ENCODE measurements around the gene PHTF2. TPM values are rescaled to one million over a fixed set of nuclear protein-coding genes. Genes with fewer than 3 reads are reported as not detected.

Gene PHTF2
- total and polyA plus RNA-seq, 2 of the 4 experiments (the other 2 are of a cell fraction) = 28.3 to 69.9 TPM

DNA sequence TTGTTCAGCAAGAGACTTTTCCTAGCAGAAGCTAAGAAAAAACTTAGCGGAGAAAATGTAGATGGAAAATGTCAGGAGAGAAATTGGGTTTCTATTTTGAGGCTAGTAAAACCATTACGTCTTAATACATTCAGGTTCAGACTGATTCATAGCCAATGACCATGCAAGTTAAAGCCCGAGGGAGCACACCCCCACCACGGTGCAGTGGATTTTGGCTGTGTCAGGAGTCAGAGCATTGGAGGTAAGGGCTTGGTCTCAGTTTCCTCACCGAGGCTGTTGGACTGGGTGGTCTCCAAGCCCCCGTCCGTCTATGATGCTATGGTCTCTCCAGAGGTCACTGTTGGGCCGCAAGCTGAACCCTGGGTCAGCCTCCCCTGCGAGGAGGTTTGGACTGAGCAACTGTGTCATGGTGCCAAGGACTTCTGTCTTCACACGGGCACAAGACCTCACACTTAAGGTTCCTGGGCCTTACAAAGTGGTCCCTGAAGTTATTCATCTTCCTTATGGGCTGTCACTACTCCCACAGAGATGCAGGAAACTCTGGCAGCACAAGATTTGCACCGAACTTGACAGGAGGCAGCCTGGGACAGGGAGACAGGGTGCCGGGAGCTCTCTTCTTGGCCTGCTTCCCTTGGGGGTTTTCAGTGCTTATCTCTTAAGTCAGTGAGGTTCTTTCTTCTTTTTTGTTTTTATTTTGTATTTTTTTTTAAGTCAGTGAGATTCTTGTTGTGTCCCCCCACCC, 186.8 kb downstream of the PHTF2 start (continued):
- no peak for TF ChIP-seq SMC3 (IDR thresholded peaks at IDR 0.05; ENCODE audit: low read depth, low read length)

DNA sequence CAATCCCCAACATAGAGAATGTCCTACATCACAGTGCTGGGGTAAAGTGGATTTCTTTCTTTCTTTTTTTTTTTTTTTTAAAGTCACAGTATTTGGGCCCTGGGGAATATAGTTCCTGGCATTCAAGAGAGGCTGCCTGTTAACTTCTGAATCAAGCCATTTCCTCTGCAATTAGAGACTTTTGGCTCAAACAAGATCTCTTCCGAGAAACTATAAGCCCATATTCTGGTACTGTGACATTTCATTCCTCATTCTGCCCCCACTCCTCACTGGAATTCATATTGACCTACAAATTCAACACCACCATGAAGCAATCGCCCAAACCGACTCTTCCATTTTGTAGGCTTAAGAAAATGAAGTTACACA, 187.4 kb downstream of the PHTF2 start:
- Histone ChIP-seq H3K14ac (replicated peaks; ENCODE audit: low read depth, low read length) (no peak overlapping the region), H3K9ac (ENCODE audit: low read depth, low read length) (no peak overlapping the region), H4K20me1 (ENCODE audit: insufficient read depth, low read length) (no peaks in the 10 kb centered on the region), H3K36me3 (ENCODE audit: control insufficient read depth, insufficient read depth, low read length) (no peaks in the 10 kb centered on the region), H3K9me3 (ENCODE audit: control insufficient read depth, insufficient read depth, low read length) (no peaks in the 10 kb centered on the region), H3K4me1 (ENCODE audit: control insufficient read depth, insufficient read depth, low read length) (no peaks in the 10 kb centered on the region), H3K27ac (ENCODE audit: insufficient read depth, low read length) (no peak overlapping the region), H4K8ac (ENCODE audit: low read depth in 2 of 2, low read length in 2 of 2) (no peak overlapping the region), H3K23ac (ENCODE audit: low read depth, low read length) (no peak overlapping the region), H2BK20ac (ENCODE audit: low read depth, low read length) (no peak overlapping the region), H3K4me3 (ENCODE audit: insufficient read depth, low read depth, low read length) (no peak overlapping the region), H2BK5ac (ENCODE audit: low read depth, low read length, poor library complexity, severe bottlenecking) (no peak overlapping the region), H3K56ac (ENCODE audit: extremely low read depth, insufficient read depth, low read length) (no peak overlapping the region), H2AFZ (replicated peaks; ENCODE audit: low read length, poor library complexity) (no peak overlapping the region), H3K18ac (ENCODE audit: low read depth, low read length) (no peak overlapping the region), H3K79me1 (ENCODE audit: low read depth in 1 of 2, low read length in 2 of 2) (no peaks in the 10 kb centered on the region), H3K4ac (ENCODE audit: low read depth, low read length) (no peak overlapping the region), H4K91ac (ENCODE audit: insufficient read depth, low read depth, low read length) (no peak overlapping the region), H2BK15ac (ENCODE audit: low read depth, low read length) (no peak overlapping the region), H3K27me3 (ENCODE audit: control insufficient read depth, insufficient read depth, low read length) (no peaks in the 10 kb centered on the region), H2AK5ac (ENCODE audit: low read depth, low read length) (no peak overlapping the region), H3K9me1 (ENCODE audit: insufficient read depth, low read length) (no peaks in the 10 kb centered on the region), H4K5ac (ENCODE audit: low read depth, low read length) (no peak overlapping the region), H3K4me2 (ENCODE audit: low read depth, low read length) (no peak overlapping the region), H2AK9ac (replicated peaks; ENCODE audit: low read depth, low read length, poor library complexity) (no peak overlapping the region), H2BK120ac (ENCODE audit: low read depth, low read length) (no peak overlapping the region)
- WGBS, 2 experiments (ENCODE audit: extremely low coverage in 2 of 2, insufficient read length in 1 of 2) = no CpG with 5 or more reads among the region's 3 CpGs
- dilution Hi-C loops (cut with HindIII; ENCODE audit: low sequenced_read_pairs, unreplicated experiment) (no loop called here), in situ Hi-C loops (cut with MboI; ENCODE audit: low sequenced_read_pairs) (no loop called here), intact Hi-C loops (cut with micrococcal nuclease) (no loop called here)
- no peak for DNase-seq
- ChIA-PET CTCF (interaction anchor here (0.7 kb wide), 1 partner anchor 157 kb away, joined by 3 read pairs; no protein-coding TSS in a partner anchor), POLR2A (ENCODE audit: unreplicated experiment) (no interaction called here)
- no peak for ATAC-seq (ENCODE audit: low read depth)
- no TSS peak for BruUV-seq (replicated peaks)
- TF ChIP-seq FOS (IDR thresholded peaks at IDR 0.05; ENCODE audit: low read depth, low read length) = no peak
- TF ChIP-seq, protein P1, sequence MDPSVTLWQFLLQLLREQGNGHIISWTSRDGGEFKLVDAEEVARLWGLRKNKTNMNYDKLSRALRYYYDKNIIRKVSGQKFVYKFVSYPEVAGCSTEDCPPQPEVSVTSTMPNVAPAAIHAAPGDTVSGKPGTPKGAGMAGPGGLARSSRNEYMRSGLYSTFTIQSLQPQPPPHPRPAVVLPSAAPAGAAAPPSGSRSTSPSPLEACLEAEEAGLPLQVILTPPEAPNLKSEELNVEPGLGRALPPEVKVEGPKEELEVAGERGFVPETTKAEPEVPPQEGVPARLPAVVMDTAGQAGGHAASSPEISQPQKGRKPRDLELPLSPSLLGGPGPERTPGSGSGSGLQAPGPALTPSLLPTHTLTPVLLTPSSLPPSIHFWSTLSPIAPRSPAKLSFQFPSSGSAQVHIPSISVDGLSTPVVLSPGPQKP (IDR thresholded peaks at IDR 0.05; ENCODE audit: borderline replicate concordance, low read depth, low read length) = no peak
- TF ChIP-seq MAZ (IDR thresholded peaks at IDR 0.05; ENCODE audit: borderline replicate concordance, low read depth, low read length) = no peak
- no peak for TF ChIP-seq RFX5 (IDR thresholded peaks at IDR 0.05; ENCODE audit: low read depth, low read length)
- TF ChIP-seq NFE2L2 (IDR thresholded peaks at IDR 0.05; ENCODE audit: low read depth, low read length) = no peak
- TF ChIP-seq POLR2A (IDR thresholded peaks at IDR 0.05; ENCODE audit: low read depth, low read length) = no peak
- no peak for TF ChIP-seq CEBPB (IDR thresholded peaks at IDR 0.05; ENCODE audit: low read depth, low read length)
- no peak for TF ChIP-seq CHD1 (IDR thresholded peaks at IDR 0.05; ENCODE audit: low read depth, low read length)
- no peak for TF ChIP-seq MAFK (IDR thresholded peaks at IDR 0.05; ENCODE audit: low read depth, low read length)
- no peak for TF ChIP-seq BHLHE40 (IDR thresholded peaks at IDR 0.05; ENCODE audit: low read depth, low read length)
- no peak for TF ChIP-seq RCOR1 (IDR thresholded peaks at IDR 0.05; ENCODE audit: insufficient replicate concordance, low read length)
- no peak for TF ChIP-seq RAD21 (IDR thresholded peaks at IDR 0.05; ENCODE audit: low read length)
- TF ChIP-seq, protein P2, sequence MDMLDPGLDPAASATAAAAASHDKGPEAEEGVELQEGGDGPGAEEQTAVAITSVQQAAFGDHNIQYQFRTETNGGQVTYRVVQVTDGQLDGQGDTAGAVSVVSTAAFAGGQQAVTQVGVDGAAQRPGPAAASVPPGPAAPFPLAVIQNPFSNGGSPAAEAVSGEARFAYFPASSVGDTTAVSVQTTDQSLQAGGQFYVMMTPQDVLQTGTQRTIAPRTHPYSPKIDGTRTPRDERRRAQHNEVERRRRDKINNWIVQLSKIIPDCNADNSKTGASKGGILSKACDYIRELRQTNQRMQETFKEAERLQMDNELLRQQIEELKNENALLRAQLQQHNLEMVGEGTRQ (IDR thresholded peaks at IDR 0.05; ENCODE audit: low read depth, low read length) = no peak
- TF ChIP-seq MXI1 (IDR thresholded peaks at IDR 0.05; ENCODE audit: borderline replicate concordance, low read depth, low read length) = no peak

All from IMR-90 (cell line).